Stimulated activated CD4-positive, alpha-beta T cell treated with anti-CD3 and anti-CD28 coated beads, TNF-alpha, amount 100 ng/mL, for 4 hours (primary cell): ENCODE measurements around the gene ZNF101.

Source experiments
- DNase-seq, 3 experiments: peaks; one replicate each; pipeline ENCODE4 v3.0.0-alpha.2; 2020; ENCODE audit warnings: low read depth in 3 of 3

ZNF101 gene

DNA sequence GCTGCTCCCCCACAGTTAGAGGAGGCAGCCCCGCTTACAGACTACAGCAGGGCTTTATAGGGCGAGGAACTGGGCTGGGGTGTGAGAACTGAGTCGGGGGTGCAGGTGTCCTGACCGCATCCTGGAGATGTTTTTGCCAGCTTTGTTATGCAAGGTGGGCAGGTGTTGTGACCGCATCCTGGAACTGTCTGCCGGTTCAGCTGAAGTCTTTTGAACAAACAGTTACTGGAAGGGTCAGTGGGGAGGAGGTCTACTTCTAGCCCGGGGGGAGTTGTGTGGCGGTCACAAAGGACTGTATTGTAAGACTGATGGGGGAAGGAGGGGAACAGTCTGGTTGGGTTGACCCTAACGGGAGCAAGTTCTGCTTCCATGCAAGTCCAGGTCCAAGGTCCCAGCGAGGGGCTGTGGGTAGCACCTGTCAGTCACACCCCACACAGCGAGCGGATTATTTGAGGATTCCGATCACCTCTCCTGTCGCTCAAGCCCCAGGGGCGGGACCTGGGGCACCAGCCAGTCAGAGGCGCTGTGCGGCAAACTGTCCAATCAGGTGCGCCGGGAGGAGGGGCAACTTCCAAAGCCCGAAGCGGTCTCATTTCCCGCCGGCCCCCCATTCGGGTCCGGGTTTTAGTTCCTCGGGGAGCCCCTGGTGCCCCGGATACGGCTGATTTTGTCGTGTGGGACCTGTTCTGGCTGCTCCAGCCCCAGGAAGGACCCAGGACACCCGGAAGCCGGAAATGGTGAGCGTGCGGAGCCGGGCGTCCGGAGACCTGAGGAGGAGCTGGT lies at the start of gene ZNF101:
Gene ZNF101, plus strand, starts transcription at position 610 of the 783 bp plus-strand sequence. Its CDS starts 125 bp downstream, at position 735.
- DNase-seq: peak; percentile 87 to 88 (median 87)

DNA sequence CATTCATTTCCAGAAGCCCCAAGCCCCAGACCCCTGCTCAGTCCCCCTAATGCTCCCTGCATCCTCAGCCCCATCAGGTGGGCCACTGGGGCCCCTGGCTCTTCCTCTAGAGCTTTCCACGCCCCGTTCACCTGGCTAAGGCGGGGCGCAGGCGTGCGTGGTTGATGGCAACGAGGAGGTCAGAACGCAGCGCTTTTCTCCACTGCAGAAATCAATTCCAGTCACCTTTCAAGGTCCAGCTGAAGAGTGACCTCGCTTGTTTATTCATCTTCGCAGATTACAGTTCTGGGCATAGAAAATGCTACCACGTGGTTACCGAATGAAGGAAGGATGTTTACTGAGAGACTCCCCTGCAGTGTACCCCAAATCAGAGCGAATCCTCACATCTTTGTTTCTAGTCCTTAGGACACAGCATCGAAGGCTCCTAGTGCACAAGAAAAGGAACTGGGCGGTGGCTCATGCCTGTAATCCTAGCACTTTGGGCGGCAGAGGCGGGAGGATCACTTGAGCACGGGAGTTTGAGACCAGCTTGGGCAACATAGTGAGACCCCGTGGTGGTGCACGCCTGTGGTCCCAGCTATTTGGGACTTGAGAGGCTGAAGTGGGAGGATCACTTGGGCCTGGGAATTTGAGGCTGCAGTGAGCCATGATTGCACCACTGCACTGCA lies 49.3 kb upstream of the ZNF101 start:
- DNase-seq: no peak

DNA sequence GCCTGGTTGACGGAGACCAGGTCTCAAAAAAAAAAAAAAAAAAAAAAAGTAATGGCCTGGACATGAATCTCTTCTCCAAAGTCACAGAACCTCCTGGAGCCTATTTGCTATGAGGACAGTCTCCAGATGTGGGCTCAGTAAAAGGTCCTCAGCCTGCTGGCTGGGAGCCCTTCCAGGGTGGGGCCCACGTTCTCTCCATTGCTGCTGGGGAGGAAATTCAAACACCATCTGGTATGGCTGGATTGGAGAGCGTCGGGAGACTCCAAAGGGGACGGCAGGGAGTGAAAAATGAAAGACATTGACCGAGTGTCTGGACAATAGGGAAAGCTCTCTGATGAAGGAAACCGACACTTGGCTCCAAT lies 48.8 kb upstream of the ZNF101 start:
- DNase-seq: no peak

DNA sequence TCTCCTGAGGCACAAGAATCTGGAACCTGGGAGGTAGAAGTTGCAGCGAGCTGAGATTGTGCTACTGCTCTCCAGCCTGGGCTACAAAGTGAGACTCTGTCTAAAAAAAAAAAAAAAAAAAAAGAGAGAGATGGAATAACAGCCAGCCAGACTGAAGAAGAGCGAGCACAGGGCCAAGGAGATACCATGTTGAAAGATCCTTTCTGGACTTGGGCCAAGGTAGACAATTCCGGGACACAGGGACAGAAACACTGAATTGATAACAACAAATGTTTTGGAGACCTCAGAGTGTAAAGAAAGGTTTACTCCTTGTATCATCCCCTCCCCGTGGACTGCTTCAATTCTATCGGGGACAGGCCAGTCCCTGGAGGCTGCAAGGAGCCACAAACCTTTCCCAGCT lies 45.3 kb upstream of the ZNF101 start:
- no peak for DNase-seq

DNA sequence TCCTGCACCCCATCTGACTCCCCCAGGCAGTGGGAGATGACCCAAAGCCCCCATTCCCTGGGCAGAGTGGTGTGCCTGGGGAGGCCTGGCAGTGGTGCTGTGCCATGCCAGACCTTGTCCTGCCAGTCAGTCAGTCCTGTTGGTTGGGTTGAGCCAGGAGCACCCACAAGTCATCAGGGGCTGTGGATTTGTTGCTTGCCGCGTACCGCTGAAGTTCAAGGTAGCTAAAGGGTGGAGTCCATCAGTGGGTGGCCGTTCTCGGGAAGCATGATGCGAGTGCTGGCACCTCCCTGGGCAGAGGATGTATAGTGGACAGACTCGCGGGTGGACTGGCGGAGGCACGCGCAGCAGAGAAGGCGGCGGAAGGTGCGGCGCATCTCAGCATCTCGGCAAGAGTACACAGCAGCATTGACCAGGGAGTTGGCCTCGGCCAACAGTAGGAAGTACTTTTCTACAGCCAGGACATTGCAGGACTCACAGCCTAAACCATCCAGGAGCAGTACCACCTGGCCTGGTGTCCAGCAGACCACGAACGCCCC lies 44.5 kb upstream of the ZNF101 start:
- no peak for DNase-seq

DNA sequence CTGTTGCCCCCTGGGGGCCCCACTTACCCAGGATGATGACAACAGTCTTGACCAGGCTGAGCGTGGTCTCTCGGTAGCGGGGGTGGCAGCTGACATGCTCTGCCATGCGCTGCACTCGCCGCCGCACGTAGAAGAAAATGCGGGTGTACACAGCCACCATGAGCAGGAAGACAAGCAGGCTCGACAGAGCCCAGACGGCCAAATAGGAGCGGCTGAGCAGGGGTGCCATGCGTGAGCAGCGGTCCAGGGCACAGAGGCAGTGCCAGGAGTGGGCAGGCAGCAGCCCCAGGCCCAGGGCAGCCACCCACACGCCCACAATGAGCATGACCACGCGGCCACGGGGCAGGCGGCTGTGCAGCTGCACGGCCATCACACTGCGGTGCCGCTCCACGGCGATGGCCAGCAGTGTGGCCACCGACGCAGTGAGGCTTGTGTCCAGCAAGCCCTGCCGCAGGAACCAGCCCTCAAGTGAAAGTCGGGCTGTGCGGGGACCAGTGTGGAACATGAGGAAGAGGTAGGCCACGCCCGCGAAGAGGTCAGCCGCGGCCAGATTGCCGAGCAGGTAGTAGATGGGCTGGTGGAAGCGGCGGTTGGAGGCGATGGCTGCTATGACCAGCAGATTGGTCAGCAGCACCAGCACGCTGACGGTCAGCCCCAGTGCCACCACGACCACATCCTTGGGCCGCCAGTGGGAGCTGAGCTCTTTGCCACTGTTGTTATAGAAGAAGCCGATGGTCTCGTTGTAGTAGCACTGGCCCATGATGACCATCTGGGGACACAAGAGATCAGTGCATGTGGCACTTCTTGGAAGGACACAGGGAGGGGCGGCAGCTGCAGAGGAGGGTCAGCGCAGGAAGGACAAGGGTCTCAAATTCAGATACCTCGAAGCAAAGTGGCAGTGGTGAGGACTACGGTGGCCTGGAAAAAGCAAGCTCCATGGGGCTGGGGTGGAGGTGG lies 41.8 kb upstream of the ZNF101 start:
- no peak for DNase-seq

DNA sequence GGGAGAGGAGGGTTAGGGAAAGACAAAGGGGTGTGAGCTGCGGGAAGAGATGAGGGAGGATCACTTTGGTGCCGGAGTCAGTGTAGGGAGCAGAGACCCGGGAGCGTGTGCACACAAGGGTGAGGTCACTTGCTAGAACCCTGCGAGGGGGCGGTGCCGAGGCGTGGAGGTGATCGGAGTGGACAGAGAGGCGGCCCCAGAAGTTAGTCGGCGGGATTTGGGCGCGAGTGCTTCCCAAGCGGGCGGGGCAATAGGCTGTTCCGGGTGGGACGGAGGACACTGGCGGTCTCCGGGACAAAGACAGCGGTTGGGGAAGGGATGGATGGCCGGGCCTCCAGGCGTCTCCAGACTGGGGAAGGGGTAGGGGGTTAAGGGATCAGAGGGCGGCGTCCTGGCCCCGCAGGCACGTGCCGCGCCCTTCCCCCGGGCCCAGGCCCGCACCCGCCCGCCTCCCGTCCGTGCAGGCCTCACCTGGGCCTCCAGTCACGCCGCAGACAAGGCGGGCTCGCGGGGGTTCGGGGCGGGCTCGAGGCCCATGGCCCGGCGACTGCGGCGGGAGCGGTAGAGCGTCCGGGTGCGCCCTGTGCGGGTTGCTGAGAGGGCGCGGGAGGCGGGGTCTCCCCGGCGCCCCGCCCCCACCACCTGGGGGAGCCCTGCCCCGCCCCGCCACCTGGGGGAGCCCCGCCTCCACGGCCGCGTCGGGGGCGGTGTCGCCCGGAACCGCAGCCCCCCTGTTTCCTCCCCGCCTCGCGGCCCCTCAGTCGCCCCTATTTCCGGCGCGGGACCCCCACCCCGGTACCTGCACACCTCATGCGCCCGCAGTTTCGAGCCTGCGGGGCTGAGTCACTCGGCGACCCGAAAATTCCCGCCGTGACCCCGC lies 40.8 kb upstream of the ZNF101 start, which contains the start of gene LPAR2:
Gene LPAR2, minus strand, starts transcription at position 600 of the 880 bp plus-strand sequence. CDS start 945 bp downstream, outside the sequence.
- DNase-seq: peak; percentile 61 to 70 (median 65)

DNA sequence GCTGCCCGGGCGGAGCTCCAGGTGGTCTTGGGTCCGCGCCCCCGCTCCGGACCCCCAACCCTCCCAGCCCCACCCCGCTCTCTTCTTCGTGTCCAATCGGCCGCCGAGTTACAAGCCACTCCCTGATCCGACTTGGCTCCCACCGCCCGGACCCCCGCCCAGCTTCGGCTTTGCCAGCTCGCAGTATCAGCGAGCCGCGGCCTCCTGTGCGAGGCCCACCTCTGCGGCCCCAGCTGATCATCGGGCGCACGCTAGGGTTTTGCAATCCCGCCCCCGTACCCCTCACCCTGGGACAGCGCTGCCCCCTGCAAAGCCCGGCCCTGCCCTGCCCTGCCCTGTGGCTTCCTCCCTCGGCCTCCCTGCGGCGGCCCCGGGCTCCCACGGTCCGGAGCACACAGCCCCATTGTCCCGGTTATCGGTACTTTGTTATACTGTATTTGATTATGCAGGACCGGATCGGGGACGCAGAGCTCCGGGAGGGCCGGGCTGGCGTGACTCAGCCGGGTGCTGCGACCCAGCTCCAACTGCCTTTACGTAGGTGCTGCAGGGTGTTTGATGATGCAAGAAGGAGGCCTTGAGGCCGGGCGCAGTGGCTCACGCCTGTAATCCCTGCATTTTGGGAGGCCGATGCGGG lies 40.0 kb upstream of the ZNF101 start:
- peak; percentile 23 to 30 (median 28) for DNase-seq

DNA sequence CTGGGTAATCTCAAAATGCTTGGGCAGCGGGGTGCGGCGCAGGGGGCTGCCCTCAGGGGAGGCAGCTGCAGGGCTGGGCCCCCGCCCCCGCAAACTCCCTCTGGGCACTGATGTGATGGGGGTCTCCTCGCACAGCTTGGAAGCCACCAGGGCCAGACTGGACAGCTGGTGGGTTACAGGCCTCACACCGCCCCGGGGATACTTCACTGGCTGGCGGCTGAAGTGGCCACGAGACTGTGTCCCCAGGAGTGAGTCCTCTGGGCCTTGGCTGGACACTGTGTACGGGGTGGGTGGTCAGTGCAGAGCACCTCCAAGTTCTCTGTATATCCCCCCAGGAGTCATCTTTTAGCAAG lies 38.6 kb upstream of the ZNF101 start:
- DNase-seq: no peak

DNA sequence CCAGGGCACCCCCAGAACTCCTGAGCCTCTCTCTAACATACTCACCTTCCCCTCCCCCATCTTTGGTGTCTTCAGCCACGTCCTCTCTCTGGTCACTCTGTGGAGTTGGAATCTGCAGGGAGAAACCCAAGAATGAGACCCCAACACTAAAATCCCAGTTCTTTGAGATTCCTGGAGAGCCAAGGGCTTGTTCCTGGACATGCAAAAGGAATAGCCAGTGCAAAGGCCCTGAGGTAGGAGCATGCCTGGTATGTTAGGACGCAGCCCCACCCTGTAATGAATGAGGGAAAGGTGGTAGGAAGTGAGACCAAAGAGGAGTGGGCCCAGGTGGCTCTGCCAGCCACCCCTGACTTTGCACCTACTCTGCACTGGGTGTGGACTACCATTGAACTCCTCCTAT lies 38.2 kb upstream of the ZNF101 start:
- no peak for DNase-seq

DNA sequence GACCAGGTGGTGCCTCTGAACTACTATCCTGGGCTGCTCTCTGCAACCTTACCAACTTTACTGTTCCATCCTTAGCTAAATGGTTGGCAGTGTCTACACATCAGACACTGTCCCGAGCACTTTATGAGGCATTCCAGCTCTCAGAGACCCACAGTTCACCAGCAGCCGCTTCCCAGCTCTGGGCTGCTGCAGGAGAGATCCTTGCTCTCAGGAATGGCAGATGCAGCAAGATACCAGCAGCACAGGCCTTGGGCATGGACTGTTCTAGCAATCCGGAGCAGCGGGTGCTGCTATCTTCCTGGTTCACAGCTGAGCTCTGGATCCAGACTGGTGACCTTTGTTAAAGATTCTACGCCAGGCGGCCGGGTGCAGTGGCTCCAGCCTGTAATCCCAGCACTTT lies 37.3 kb upstream of the ZNF101 start:
- no peak for DNase-seq

DNA sequence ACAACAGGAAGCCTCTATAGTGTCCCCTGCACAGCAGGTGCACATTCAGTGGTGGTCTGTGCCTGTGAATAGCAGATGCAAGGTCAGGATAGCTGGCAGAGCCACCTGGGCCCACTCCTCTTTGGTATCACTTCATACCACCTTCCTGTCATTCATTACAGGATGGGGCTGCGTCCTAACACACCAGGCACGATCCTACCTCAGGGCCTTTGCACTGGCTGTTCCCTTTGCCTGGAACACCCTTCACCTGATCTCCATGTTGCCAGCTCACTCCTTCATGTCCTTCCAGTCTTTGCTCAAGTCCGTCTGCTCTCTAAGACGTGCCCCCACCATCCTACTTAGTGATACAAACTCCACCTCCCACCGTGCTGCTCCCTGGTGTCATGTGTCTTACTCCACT lies 36.0 kb upstream of the ZNF101 start:
- no peak for DNase-seq

DNA sequence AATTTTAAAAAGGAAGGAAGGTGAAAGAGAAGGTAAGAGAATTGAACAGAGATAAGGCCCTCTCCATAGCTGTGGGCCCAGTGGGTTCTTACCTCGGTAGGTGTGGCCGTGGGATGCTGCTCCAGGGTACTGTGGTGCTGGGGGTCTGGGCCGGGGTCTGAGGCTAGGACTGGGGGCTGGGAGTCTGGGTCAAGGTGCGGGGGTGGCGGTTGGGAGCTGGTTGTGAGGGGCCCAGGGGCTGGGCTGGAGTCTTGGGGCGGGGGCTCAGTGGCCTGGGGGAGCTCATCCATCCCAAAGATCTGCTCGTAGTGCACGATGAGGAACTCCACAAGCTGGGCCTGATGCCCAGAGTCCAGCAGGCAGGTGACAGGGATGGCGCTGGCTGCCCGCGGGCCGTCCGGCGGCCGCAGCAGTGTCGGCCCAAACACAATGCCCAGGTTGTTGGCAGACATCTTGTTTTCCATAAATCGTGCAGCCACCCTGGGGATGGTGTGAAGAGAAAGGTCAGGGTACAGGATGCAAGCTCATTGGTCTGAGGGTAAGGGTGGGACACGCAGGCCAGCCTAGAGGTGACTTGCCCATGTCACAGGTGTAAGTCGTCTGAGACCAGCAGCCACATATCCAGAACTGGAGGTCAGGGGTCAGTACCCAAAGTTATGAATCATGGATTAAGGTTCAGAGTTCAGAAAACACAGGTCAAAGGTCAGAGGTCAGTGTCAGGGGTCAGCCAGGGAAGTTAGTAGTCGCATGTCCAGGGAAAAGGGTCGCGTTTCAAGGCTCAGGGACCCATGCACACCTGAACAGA lies 34.7 kb upstream of the ZNF101 start:
- DNase-seq: no peak

DNA sequence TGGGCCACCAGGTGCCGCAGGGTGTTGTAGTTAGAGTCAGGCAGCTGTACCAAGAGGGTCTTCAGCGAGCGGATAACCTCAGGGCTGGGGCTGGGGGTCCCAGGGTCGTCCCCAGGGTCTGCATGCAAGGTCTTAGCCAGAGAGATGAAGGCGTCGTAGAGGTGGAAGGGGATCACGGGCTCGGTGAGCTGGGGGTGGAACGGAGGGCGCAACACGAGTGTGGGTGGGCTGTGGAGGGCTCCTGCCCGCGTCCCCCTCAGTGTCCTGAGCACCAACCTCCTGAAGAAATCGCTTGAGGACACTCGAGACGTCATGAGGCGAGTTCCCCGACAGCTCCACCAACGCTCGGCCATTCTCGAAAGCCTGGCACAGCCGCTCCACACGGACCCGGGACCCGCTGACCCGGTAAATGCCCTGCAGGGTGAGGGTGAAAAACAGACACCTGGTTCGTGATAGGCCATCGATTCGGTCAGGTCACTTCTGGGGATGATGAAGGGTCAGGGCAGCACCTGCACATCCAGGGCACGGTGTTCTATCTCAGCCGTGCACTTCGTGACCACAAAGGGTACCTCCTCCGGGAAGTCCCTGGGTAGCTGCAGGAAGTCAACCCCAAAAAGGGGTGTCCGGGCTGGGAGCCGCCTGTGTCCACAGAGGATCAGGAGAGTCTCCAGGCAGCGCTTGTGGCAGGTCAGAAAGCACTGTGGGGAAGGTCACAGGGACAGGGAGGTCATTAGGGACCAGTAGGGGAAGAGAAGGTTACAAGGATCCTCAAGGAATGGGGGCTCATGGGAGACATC lies 33.9 kb upstream of the ZNF101 start:
- no peak for DNase-seq

DNA sequence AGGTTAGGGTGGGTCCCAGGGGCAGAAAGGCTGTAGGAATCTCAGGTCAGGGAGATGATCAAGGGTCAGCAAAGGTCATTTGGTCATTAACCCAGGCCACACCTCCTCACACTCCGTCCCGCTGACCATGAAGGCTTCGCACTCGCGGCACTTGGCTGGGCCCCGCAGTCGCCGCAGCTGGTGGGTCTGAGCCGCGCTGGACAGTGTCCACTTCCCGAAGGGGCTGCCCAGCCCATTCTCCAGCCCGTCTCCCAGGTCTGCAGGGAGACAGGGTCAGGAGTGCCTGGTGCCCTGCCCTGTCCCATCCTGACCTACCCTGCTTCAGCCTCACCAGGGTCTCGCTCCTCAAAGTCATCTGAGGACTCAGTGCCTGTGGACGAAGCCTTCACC lies 33.3 kb upstream of the ZNF101 start:
- DNase-seq: no peak

DNA sequence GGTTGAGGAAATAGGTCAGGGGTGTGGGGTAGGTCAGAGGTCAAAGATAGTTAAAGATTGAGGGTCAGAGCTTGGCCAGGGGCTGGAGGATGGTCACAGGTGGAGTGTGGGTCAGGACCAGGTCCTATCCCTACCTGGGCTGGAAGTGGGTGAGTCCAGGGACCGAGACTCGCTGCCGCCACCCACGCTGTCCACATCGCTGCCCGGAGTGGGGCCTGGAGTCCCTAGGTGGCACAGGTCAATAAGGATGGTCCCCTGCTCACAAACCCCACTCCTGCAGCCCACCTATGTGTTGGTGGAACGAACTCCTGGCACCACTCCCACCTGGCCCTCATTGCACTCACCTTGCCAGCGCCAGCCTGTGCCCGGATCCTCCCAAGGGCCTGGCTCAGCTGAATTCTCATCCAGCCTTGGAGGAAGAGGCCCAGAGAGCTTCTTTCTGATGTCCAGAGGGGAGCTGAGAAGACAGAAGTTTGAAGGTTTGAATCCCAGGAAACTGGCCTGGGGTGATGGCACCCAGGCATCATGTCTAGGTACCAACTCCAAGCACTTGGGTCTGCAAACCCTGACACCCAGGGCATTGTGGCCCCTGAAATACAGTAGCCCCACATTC lies 32.0 kb upstream of the ZNF101 start:
- DNase-seq: no peak

DNA sequence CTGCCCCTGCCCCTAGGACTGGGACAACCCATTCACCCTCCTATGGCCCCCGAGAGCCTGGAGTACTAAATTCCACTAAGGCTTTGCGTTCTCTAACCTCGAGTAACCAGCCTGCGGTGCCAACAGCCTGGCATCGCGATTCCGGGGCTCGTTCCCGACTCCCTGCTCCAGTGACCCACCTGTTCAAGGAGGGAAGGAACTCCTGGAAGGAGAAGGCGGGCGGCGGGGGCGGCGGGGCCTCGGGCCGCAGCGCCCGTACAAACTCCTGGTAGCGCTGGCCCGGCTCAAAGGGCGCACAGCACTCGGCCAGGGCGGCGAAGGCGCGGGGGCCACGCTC lies 31.5 kb upstream of the ZNF101 start:
- no peak for DNase-seq

DNA sequence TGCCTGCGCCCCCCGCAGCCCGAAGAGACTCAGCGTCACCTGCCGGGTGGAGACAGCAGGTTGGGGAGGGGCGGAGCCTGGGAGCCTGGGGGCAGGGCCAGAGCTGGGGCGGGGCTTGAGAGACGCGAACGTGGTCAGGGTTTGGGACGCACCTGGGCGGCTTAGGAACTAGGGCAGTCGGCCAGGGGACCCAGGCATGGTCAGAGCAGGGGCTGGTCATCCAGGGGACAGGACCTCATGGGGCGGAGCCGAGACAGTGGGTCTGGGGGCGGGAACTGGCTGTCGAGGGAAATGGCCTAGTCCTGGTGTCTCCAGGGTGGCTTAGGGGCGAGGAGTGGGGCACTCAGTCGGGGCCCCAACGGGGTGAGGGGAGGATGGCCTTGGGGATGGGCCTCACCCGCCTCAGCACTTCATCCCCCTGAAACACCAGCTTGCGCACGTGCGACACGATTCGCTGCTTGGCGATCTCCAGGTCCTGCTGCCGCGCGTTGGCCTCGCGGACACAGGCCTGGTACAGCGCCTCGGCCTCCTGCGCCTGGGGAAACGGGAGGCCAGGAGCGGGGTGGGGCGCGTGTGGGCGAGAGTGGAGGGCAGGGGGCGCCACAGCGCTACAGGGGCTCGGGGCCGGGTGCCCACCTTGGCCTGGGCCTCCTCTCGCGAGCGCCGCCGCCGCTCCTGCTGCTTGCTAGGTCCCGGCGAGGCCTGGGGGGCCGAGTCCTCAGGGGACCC lies 31.0 kb upstream of the ZNF101 start:
- DNase-seq: no peak
